ENCODE results near the gene KRTAP5-1. TPM values are rescaled to one million over a fixed set of nuclear protein-coding genes. Genes with fewer than 3 reads are reported as not detected.

The KRTAP5-1 gene
- total RNA-seq, 1 donor from 2014 or later = not detected

GRCh38 chr11:1557051-1557884 lies 27.8 kb downstream of the KRTAP5-1 start:
- no peak overlapping the region for H3K4me3 ChIP-seq (ENCODE audit: low read depth, low read length)
- DNase-seq (ENCODE audit: low read depth) = no peak
- no peak for TF ChIP-seq CTCF (conservative IDR thresholded peaks at IDR 0.05; ENCODE audit: low read depth, low read length)

GRCh38 chr11:1556278-1556902 lies 28.7 kb downstream of the KRTAP5-1 start:
- DNase-seq (ENCODE audit: low read depth) = no peak
- TF ChIP-seq CTCF (conservative IDR thresholded peaks at IDR 0.05; ENCODE audit: low read depth, low read length) = no peak
- no peak overlapping the region for H3K4me3 ChIP-seq (ENCODE audit: low read depth, low read length)

GRCh38 chr11:1555713-1556153 lies 29.4 kb downstream of the KRTAP5-1 start:
- no peak for TF ChIP-seq CTCF (conservative IDR thresholded peaks at IDR 0.05; ENCODE audit: low read depth, low read length)
- no peak for DNase-seq (ENCODE audit: low read depth)

GRCh38 chr11:1554981-1555712 lies 29.9 kb downstream of the KRTAP5-1 start:
- no peak overlapping the region for H3K4me3 ChIP-seq (ENCODE audit: low read depth, low read length)
- TF ChIP-seq CTCF (conservative IDR thresholded peaks at IDR 0.05; ENCODE audit: low read depth, low read length) = no peak

More at GRCh38 chr11:1555713-1556153, 29.4 kb downstream of the KRTAP5-1 start:
- no peak overlapping the region for H3K4me3 ChIP-seq (ENCODE audit: low read depth, low read length)

GRCh38 chr11:1553808-1554594 lies 31.1 kb downstream of the KRTAP5-1 start:
- no peak for DNase-seq (ENCODE audit: low read depth)

More at GRCh38 chr11:1554981-1555712, 29.9 kb downstream of the KRTAP5-1 start:
- DNase-seq (ENCODE audit: low read depth) = no peak

More at GRCh38 chr11:1553808-1554594, 31.1 kb downstream of the KRTAP5-1 start:
- no peak overlapping the region for H3K4me3 ChIP-seq (ENCODE audit: low read depth, low read length)
- no peak for TF ChIP-seq CTCF (conservative IDR thresholded peaks at IDR 0.05; ENCODE audit: low read depth, low read length)

Measured in epithelial cell of proximal tubule (primary cell).